GM12878 (cell line): ENCODE data around the gene TMED7. TPM values are rescaled to one million over a fixed set of nuclear protein-coding genes. Genes with fewer than 3 reads are reported as not detected.

Source experiments
- ATAC-seq: fragments of 200-7000 bp; cut with Tn5 transposase; 3 replicates; pipeline ENCODE4 v1.9.1; 2020; ENCODE audit warnings: mild to moderate bottlenecking, moderate library complexity
- BruUV-seq: library from RNA; stranded (reverse); fragments of 400-500 nt; replicated peaks from 2 replicates; lab custom pipeline; 2021; lab: Mats Ljungman, UMichigan
- CTCF ChIA-PET: fragments of 300-600 bp; sonication (Branson Sonifier 250); formaldehyde crosslinking; extraction: SDS; loops from one replicate; lab custom pipeline; 2021; ENCODE audit warnings: inconsistent platforms; lab: Yijun Ruan, JAX
- POLR2A ChIA-PET: fragments of 350-600 bp; formaldehyde crosslinking; extraction: SDS; loops from one replicate; lab custom pipeline; 2021; ENCODE audit warnings: inconsistent platforms; lab: Charles Lee
- RAD21 ChIA-PET: fragments of 300-600 bp; sonication (Branson Sonifier 250); formaldehyde crosslinking; loops from one replicate; lab custom pipeline; 2023; ENCODE audit warnings: antibody characterized with exemption; ENCODE audit not compliant: unreplicated experiment; lab: Charles Lee
- SMC1A ChIA-PET: fragments of 300-600 bp; sonication (Branson Sonifier 250); formaldehyde crosslinking; loops from one replicate; lab custom pipeline; 2023; ENCODE audit not compliant: unreplicated experiment, uncharacterized antibody; lab: Charles Lee
- DNase-seq: peaks from one replicate; pipeline ENCODE4 v3.0.0-alpha.2; 2011; ENCODE audit warnings: low read depth, low spot score
- FAIRE-seq: peaks from 3 replicates; lab custom pipeline; 2011; peaks lifted over from hg19 to GRCh38; lab: Jason Lieb, UNC
- H2AFZ ChIP-seq: 2 replicates; pipeline ENCODE4 v1.6.0; 2011; ENCODE audit warnings: low read depth, low read length, control low read depth; ENCODE audit not compliant: control insufficient read depth
- H3K27ac ChIP-seq: 2 replicates; pipeline ENCODE4 v1.5.1; 2011; ENCODE audit warnings: control low read depth; ENCODE audit not compliant: control insufficient read depth, insufficient read depth
- H3K27me3 ChIP-seq, 2 experiments: replicated peaks in 1 of 2; 2 replicates each; pipeline versions ENCODE4 v1.6.0 to v1.6.1; 2011; ENCODE audit warnings: low read length in 1 of 2; ENCODE audit not compliant: control insufficient read depth in 2 of 2, insufficient read depth in 2 of 2
- H3K36me3 ChIP-seq, 2 experiments: 2 replicates each; pipeline ENCODE4 v1.5.1; 2011; ENCODE audit warnings: low read length in 1 of 2; ENCODE audit not compliant: control insufficient read depth in 2 of 2, insufficient read depth in 2 of 2
- H3K4me1 ChIP-seq: 2 replicates; pipeline ENCODE4 v1.6.1; 2011; ENCODE audit warnings: mild to moderate bottlenecking, low read length, moderate library complexity, mixed read lengths; ENCODE audit not compliant: control insufficient read depth, insufficient read depth
- H3K4me2 ChIP-seq: 2 replicates; pipeline ENCODE4 v1.6.0; 2011; ENCODE audit warnings: control low read depth; ENCODE audit not compliant: control insufficient read depth, insufficient read depth
- H3K4me3 ChIP-seq: fragments of 200-600 bp; sonication (generic); 2 replicates; pipeline ENCODE4 v1.5.1; 2016
- H3K79me2 ChIP-seq: 2 replicates; pipeline ENCODE4 v1.6.0; 2011; ENCODE audit warnings: low read length; ENCODE audit not compliant: control insufficient read depth, insufficient read depth
- H3K9ac ChIP-seq: 2 replicates; pipeline ENCODE4 v1.8.0; 2011; ENCODE audit warnings: low read length, control low read depth, mixed read lengths; ENCODE audit not compliant: control insufficient read depth, insufficient read depth
- H3K9me3 ChIP-seq: replicated peaks from 3 replicates; pipeline ENCODE4 v1.5.1; 2011; ENCODE audit warnings: mild to moderate bottlenecking, low read length; ENCODE audit not compliant: control insufficient read depth, insufficient read depth
- H4K20me1 ChIP-seq: 2 replicates; pipeline ENCODE4 v1.6.0; 2011; ENCODE audit not compliant: control insufficient read depth, insufficient read depth
- BCL11A ChIP-seq: IDR thresholded peaks from 2 replicates; pipeline ENCODE4 v1.6.1; 2011; ENCODE audit warnings: low read depth, low read length
- BCLAF1 ChIP-seq: fragments of 450-650 bp; IDR thresholded peaks from 2 replicates; pipeline ENCODE4 v1.6.1; 2017; ENCODE audit warnings: antibody characterized with exemption, mild to moderate bottlenecking, moderate library complexity
- BMI1 ChIP-seq: fragments of 450-650 bp; IDR thresholded peaks from 2 replicates; pipeline ENCODE4 v1.6.1; 2016; ENCODE audit warnings: mild to moderate bottlenecking, moderate library complexity, borderline replicate concordance
- IKZF1 ChIP-seq: fragments of 450-650 bp; conservative IDR thresholded peaks from 2 replicates; pipeline ENCODE4 v1.6.1; 2017; ENCODE audit warnings: antibody characterized with exemption, mild to moderate bottlenecking
- NBN ChIP-seq: fragments of 450-650 bp; IDR thresholded peaks from 2 replicates; pipeline ENCODE4 v1.6.1; 2016
- NFIC ChIP-seq: IDR thresholded peaks from 2 replicates; pipeline ENCODE4 v1.6.1; 2012; ENCODE audit warnings: low read depth, mild to moderate bottlenecking, inconsistent platforms, low read length, moderate library complexity
- NFYA ChIP-seq: IDR thresholded peaks from 2 replicates; pipeline ENCODE4 v1.6.1; 2011; ENCODE audit warnings: low read depth, mild to moderate bottlenecking, low read length, improper control_type of control experiment, borderline replicate concordance
- SMAD5 ChIP-seq: IDR thresholded peaks from 2 replicates; pipeline ENCODE4 v1.6.1; 2016; ENCODE audit warnings: antibody characterized with exemption, low read depth
- SRF ChIP-seq, 2 experiments: IDR thresholded peaks; 2 replicates each; pipeline ENCODE4 v1.6.1; 2011; ENCODE audit warnings: low read depth in 2 of 2, low read length in 2 of 2, mild to moderate bottlenecking in 1 of 2, moderate library complexity in 1 of 2
- ZBTB4 ChIP-seq: fragments of 450-650 bp; formaldehyde crosslinking; IDR thresholded peaks from 2 replicates; pipeline ENCODE4 v1.4.0; 2022; ENCODE audit warnings: mild to moderate bottlenecking, moderate library complexity
- ZNF384 ChIP-seq: IDR thresholded peaks from 2 replicates; pipeline ENCODE4 v1.6.1; 2012; ENCODE audit warnings: low read depth, mild to moderate bottlenecking, low read length, improper control_type of control experiment, borderline replicate concordance
- WGBS: methylation state at CpG from one replicate; pipeline ENCODE4 v1.1.6; 2016; ENCODE audit warnings: low lambda C conversion rate; ENCODE audit not compliant: insufficient replicate concordance, insufficient coverage; ENCODE audit errors: missing lambda C conversion rate; 5-methylcytosine and 5-hydroxymethylcytosine counted together
- in situ Hi-C: fragments of 300-500 bp; cut with MboI; formaldehyde crosslinking; loops from 9 replicates; pipeline ENCODE4 v1.14.3; 2018; ENCODE audit warnings: mixed read lengths
- intact Hi-C: fragments of 100-400 bp; cut with micrococcal nuclease; formaldehyde crosslinking; loops from one replicate; pipeline ENCODE4 v1.14.2; 2022; ENCODE audit not compliant: unreplicated experiment
- polyA plus RNA-seq, 11 experiments: library from polyadenylated mRNA; depleted of rRNA in 4 of 11; unstranded in 6 of 11; stranded (reverse) in 5 of 11; fragments of >200 nt; fragmentation: Nextera tagmentation in 4 of 11; fragmentation: Illumina TruSeq in 1 of 11; extraction: Ambion mirVana in 4 of 11; extraction: Trizol in 1 of 11; gene quantifications; 1 replicate in 1 of 11; 2 replicates in 10 of 11; pipeline versions ENCODE4 v1.2.1 to v1.2.3, GENCODE V29; 2011 to 2016; ENCODE audit warnings: inconsistent platforms in 2 of 11, missing spikeins in 2 of 11, low read depth in 1 of 11
- total RNA-seq, 4 experiments: library from RNA; depleted of rRNA in 3 of 4; stranded (reverse); fragments of >200 nt in 3 of 4; fragmentation: Illumina TruSeq in 1 of 4; extraction: Trizol in 1 of 4; gene quantifications; 2 replicates each; pipeline versions ENCODE4 v1.2.1 to v1.2.3, GENCODE V29; 2013 to 2021
- TF ChIP-seq, protein P1 (sequence below): fragments of 450-650 bp; IDR thresholded peaks from 2 replicates; pipeline ENCODE4 v1.6.1; 2017; ENCODE audit warnings: borderline replicate concordance
- TF ChIP-seq, protein P2 (sequence below): fragments of 450-650 bp; IDR thresholded peaks from 2 replicates; pipeline ENCODE4 v1.6.1; 2017; ENCODE audit warnings: mild to moderate bottlenecking
- TF ChIP-seq, protein P3 (sequence below): fragments of 150-350 bp; IDR thresholded peaks from 2 replicates; pipeline ENCODE4 v1.6.1; 2014; ENCODE audit warnings: mild to moderate bottlenecking, low read depth, low read length

The TMED7 gene
- total and polyA plus RNA-seq, 10 of the 15 experiments (the other 5 are each of a cell fraction or from before 2014, with no cell fraction given) = 8.0 to 37.3 (median 25.2) TPM

DNA sequence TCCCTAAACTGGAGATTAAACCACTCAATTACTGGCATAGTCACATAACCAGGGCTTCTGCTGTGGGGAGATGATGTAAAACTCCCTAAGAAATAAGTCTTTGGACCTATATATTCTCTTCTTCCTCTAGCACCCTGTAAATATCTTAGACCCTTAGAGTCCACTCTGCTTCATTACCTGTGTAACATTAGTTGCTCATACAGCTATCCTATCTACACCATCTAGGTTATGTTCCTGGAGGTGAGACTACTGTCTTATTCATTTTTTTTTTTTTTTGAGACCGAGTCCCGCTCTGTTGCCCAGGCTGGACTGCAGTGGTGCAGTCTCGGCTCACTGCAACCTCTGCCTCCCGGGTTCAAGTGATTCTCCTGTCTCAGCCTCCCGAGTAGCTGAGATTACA, 14.0 kb downstream of the TMED7 start:
- H3K9me3 ChIP-seq = no peaks in the 10 kb centered on the region
- FAIRE-seq = no peak
- H3K4me1 ChIP-seq = no peaks in the 10 kb centered on the region
- DNase-seq = no peak
- no peak overlapping the region for H3K9ac ChIP-seq
- POLR2A ChIA-PET = interaction anchor here (0.7 to 1.2 kb wide), 4 partner anchors 11 to 752 kb away, joined by 3 to 5 read pairs (median 3); no protein-coding TSS in a partner anchor
- SMC1A ChIA-PET = no interaction called here
- H4K20me1 ChIP-seq = no peaks in the 10 kb centered on the region
- H3K36me3 ChIP-seq = peaks cover 0 to 13% of the 10 kb centered on the region in 2 experiments; a peak in 2 of 4 replicates
- CTCF ChIA-PET = no interaction called here
- BruUV-seq = no TSS peak
- RAD21 ChIA-PET = no interaction called here
- H3K27ac ChIP-seq = no peak overlapping the region
- H3K4me2 ChIP-seq = no peak overlapping the region
- WGBS = 95% methylated on average over 5 of the region's 5 CpGs
- in situ Hi-C loops = no loop called here
- no peak overlapping the region for H2AFZ ChIP-seq
- ATAC-seq = peak; percentile 23
- no peaks in the 10 kb centered on the region for H3K27me3 ChIP-seq
- intact Hi-C loops = no loop called here
- peaks cover 2% of the 10 kb centered on the region for H3K79me2 ChIP-seq
- no peak overlapping the region for H3K4me3 ChIP-seq
- no peak for TF ChIP-seq BMI1
- no peak for TF ChIP-seq SMAD5
- no peak for TF ChIP-seq NFIC
- TF ChIP-seq BCL11A = no peak
- TF ChIP-seq, protein P1, sequence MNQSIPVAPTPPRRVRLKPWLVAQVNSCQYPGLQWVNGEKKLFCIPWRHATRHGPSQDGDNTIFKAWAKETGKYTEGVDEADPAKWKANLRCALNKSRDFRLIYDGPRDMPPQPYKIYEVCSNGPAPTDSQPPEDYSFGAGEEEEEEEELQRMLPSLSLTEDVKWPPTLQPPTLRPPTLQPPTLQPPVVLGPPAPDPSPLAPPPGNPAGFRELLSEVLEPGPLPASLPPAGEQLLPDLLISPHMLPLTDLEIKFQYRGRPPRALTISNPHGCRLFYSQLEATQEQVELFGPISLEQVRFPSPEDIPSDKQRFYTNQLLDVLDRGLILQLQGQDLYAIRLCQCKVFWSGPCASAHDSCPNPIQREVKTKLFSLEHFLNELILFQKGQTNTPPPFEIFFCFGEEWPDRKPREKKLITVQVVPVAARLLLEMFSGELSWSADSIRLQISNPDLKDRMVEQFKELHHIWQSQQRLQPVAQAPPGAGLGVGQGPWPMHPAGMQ = no peak
- TF ChIP-seq, protein P2, sequence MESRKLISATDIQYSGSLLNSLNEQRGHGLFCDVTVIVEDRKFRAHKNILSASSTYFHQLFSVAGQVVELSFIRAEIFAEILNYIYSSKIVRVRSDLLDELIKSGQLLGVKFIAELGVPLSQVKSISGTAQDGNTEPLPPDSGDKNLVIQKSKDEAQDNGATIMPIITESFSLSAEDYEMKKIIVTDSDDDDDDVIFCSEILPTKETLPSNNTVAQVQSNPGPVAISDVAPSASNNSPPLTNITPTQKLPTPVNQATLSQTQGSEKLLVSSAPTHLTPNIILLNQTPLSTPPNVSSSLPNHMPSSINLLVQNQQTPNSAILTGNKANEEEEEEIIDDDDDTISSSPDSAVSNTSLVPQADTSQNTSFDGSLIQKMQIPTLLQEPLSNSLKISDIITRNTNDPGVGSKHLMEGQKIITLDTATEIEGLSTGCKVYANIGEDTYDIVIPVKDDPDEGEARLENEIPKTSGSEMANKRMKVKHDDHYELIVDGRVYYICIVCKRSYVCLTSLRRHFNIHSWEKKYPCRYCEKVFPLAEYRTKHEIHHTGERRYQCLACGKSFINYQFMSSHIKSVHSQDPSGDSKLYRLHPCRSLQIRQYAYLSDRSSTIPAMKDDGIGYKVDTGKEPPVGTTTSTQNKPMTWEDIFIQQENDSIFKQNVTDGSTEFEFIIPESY = no peak
- TF ChIP-seq, protein P3, sequence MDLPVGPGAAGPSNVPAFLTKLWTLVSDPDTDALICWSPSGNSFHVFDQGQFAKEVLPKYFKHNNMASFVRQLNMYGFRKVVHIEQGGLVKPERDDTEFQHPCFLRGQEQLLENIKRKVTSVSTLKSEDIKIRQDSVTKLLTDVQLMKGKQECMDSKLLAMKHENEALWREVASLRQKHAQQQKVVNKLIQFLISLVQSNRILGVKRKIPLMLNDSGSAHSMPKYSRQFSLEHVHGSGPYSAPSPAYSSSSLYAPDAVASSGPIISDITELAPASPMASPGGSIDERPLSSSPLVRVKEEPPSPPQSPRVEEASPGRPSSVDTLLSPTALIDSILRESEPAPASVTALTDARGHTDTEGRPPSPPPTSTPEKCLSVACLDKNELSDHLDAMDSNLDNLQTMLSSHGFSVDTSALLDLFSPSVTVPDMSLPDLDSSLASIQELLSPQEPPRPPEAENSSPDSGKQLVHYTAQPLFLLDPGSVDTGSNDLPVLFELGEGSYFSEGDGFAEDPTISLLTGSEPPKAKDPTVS = no peak
- TF ChIP-seq ZNF384 = no peak
- TF ChIP-seq IKZF1 = no peak
- no peak for TF ChIP-seq BCLAF1
- TF ChIP-seq SRF (IDR thresholded peaks at IDR 0.05; ENCODE audit: low read depth in 2 of 2, low read length in 2 of 2) = no peak
- no peak for TF ChIP-seq NFYA
- no peak for TF ChIP-seq NBN
- TF ChIP-seq ZBTB4 (CRISPR knock-in tag) = no peak
